ENCODE results near the gene MISFA. TPM values are rescaled to one million over a fixed set of nuclear protein-coding genes. Genes with fewer than 3 reads are reported as not detected.
"Not testable (repeated sequence)": the region's sequence is repeated elsewhere in the genome, so short reads cannot be mapped to it uniquely, and the experiment has no call there.

Gene MISFA
- total RNA-seq, 2 experiments from 2014 or later = 0.56 TPM; not detected in 1

DNA sequence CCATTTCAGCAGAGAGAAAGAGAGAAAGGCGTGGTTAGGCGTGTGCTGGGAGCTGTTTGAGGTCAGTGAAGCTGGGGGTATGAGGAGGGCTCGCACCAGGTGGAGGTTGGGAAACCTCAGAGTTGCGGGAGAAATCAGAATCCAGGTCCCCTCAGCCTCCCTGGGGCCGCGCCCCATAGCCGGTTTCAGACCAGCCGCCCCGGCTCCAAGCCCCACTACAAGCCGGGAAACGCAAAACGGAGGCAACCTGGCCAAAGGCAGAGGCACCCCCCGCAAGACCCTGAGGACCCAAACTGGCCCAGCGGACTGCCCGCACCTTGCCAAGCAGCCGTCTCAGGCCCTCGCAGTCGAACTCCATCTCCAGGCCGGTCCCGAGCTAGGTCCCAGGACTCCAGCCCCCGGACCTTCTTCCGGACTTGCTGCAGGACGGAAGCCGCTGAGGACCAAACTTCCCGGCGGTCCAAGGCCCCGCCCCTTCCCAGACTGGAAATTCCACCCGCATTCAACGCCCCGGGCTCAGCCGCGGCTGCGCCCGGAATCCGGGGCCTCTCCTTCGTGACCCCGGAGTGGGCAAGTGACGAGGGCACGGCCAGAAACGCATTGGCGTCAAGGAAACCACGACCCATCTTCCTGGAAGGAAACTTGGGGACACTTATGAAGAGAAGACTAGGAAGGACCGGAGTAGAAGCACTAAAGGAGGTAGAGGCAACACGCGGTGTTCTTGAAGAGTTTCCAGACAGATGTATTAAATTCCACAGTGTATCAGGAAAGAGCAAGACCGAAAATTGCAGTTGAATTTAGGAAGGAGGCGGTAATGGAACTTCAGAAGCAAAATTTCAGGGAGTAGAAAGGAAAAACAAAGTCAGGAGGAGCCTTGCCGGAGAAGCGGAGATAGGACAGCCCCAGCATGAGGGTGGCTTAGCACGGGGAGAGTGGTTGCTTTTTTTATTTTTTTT is 11.0 kb upstream of the MISFA start, which contains the start of gene UEVLD:
TSS of gene UEVLD (minus strand) at position 438 of the 956 bp plus-strand sequence. CDS start at position 358, 80 bp downstream.
- no peaks in the 10 kb centered on the region for H3K9me3 ChIP-seq (ENCODE audit: control insufficient read depth in 1 of 2, insufficient read depth in 1 of 2, low read length in 2 of 2)
- CTCF ChIA-PET = interaction anchor here (0.6 to 1.7 kb wide), 3 partner anchors 41 to 68 kb away, joined by 3 to 7 read pairs (median 3); no protein-coding TSS in a partner anchor
- ATAC-seq (ENCODE audit: poor library complexity) (peak; percentile 45), DNase-seq (peak in 13 of 14 experiments; percentile 5 to 86 (median 38))
- Mint-ChIP-seq H3K9me3 (no peaks in the 10 kb centered on the region), H3K4me1 (ENCODE audit: low read depth) (no peaks in the 10 kb centered on the region), H3K27me3 (no peaks in the 10 kb centered on the region), H3K27ac (no peak within 1 kb of the TSS), H3K4me3 (no peak within 1 kb of the TSS), H3K36me3 (ENCODE audit: low read depth) (no peaks in the 10 kb centered on the region)
- H3K27me3 ChIP-seq (ENCODE audit: control insufficient read depth in 1 of 2, insufficient read depth in 2 of 2, low read length in 2 of 2) = no peaks in the 10 kb centered on the region
- POLR2A ChIA-PET = interaction anchor here (0.5 to 2.0 kb wide), 7 partner anchors 13 to 193 kb away, joined by 3 to 18 read pairs (median 3); partner anchors contain the start of genes SPTY2D1 and TSG101
- intact Hi-C loops (cut with DNase I, micrococcal nuclease) = loop anchor here (5.0 to 10.0 kb wide), 4 partner anchors 39 to 134 kb away; partner anchors contain the start of genes SPTY2D1 (in 1 of the 2) and TSG101 (in 1 of the 2)
- TF ChIP-seq CTCF (IDR thresholded peaks at IDR 0.05) = no peak
- H3K36me3 ChIP-seq (ENCODE audit: insufficient read depth, low read length) = no peaks in the 10 kb centered on the region
- H3K4me1 ChIP-seq (ENCODE audit: insufficient read depth, low read length) = peaks cover 52% of the 10 kb centered on the region
- peak within 1 kb of the TSS; percentile 90 for H3K4me3 ChIP-seq (ENCODE audit: low read length)
- peak within 1 kb of the TSS; percentile 66 to 92 for H3K27ac ChIP-seq (ENCODE audit: low read depth in 1 of 2, low read length in 2 of 2)

DNA sequence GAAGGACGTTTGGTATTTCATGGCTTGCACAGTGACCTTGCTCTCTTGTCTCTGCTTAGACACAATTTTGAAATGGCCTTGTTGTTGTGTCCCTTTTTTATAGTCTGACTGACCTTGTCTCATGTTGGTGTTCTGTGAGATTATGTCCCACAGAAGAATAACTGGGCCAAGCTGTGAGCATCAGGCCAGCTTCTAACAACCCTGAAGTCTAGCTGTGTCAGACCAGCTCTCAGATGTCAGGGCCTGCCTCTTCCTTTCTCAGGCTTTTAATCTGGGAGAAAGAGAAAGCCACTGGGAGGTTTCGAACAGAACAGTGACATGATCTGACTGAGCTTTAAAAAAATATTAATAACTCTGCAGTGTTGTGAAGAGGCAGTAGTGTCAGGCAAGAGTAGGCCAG is 9.0 kb upstream of the MISFA start:
- Histone ChIP-seq H3K4me3 (ENCODE audit: low read length) (no peak overlapping the region), H3K4me1 (ENCODE audit: insufficient read depth, low read length) (peaks cover 52% of the 10 kb centered on the region), H3K27ac (ENCODE audit: low read depth in 1 of 2, low read length in 2 of 2) (peak overlapping the region; percentile 18 to 51), H3K36me3 (ENCODE audit: insufficient read depth, low read length) (no peaks in the 10 kb centered on the region), H3K9me3 (ENCODE audit: control insufficient read depth in 1 of 2, insufficient read depth in 1 of 2, low read length in 2 of 2) (no peaks in the 10 kb centered on the region), H3K27me3 (ENCODE audit: control insufficient read depth in 1 of 2, insufficient read depth in 2 of 2, low read length in 2 of 2) (no peaks in the 10 kb centered on the region)
- ChIA-PET POLR2A (interaction anchor here (0.6 to 1.5 kb wide), 3 partner anchors 11 to 64 kb away, joined by 3 to 4 read pairs (median 3); partner anchors contain the start of genes SPTY2D1 and TSG101), CTCF (interaction anchor here (1.0 kb wide), 1 partner anchor 57 kb away, joined by 3 read pairs; no protein-coding TSS in a partner anchor)
- H3K27ac Mint-ChIP-seq = no peak overlapping the region
- no peaks in the 10 kb centered on the region for H3K4me1 Mint-ChIP-seq (ENCODE audit: low read depth)
- ATAC-seq (ENCODE audit: poor library complexity) = no peak
- peak overlapping the region; percentile 36 for H3K4me3 Mint-ChIP-seq
- no peaks in the 10 kb centered on the region for H3K27me3 Mint-ChIP-seq
- DNase-seq = peak in 3 of 14 experiments; percentile 13 to 19 (median 18)
- H3K36me3 Mint-ChIP-seq (ENCODE audit: low read depth) = no peaks in the 10 kb centered on the region
- no peak for TF ChIP-seq CTCF (IDR thresholded peaks at IDR 0.05)
- no peaks in the 10 kb centered on the region for H3K9me3 Mint-ChIP-seq
- intact Hi-C loops (cut with DNase I, micrococcal nuclease) = no loop called here

GRCh38 chr11:18594088-18594487 is 5.5 kb upstream of the MISFA start:
- H3K4me1 Mint-ChIP-seq (ENCODE audit: low read depth); POLR2A ChIA-PET: not testable (repeated sequence)

More at GRCh38 chr11:18594088-18594487, 5.5 kb upstream of the MISFA start:
- peaks cover 24% of the 10 kb centered on the region for H3K4me1 ChIP-seq (ENCODE audit: insufficient read depth, low read length)
- H3K27ac ChIP-seq (ENCODE audit: low read depth in 1 of 2, low read length in 2 of 2); H3K36me3 Mint-ChIP-seq (ENCODE audit: low read depth); H3K9me3 ChIP-seq (ENCODE audit: control insufficient read depth in 1 of 2, insufficient read depth in 1 of 2, low read length in 2 of 2); intact Hi-C loops (cut with DNase I, micrococcal nuclease); H3K36me3 ChIP-seq (ENCODE audit: insufficient read depth, low read length); ATAC-seq (ENCODE audit: poor library complexity); H3K27ac Mint-ChIP-seq; H3K4me3 Mint-ChIP-seq; H3K27me3 ChIP-seq (ENCODE audit: control insufficient read depth in 1 of 2, insufficient read depth in 2 of 2, low read length in 2 of 2); H3K9me3 Mint-ChIP-seq; DNase-seq; H3K27me3 Mint-ChIP-seq; H3K4me3 ChIP-seq (ENCODE audit: low read length): not testable (repeated sequence)
- CTCF ChIA-PET = interaction anchor here (0.6 kb wide), 1 partner anchor 30 kb away, joined by 3 read pairs; no protein-coding TSS in a partner anchor
